IgD-negative memory B cell (primary cell): ENCODE data around the gene GSG1L. TPM values are rescaled to one million over a fixed set of nuclear protein-coding genes. Genes with fewer than 3 reads are reported as not detected.

Source experiments
- H3K27ac Mint-ChIP-seq, 3 donors: one replicate each; pipeline ENCODE4 v1.8.0; 2020 to 2022; ENCODE audit warnings: mild to moderate bottlenecking in 3 of 3, mixed read lengths in 3 of 3, moderate library complexity in 1 of 3
- H3K27me3 Mint-ChIP-seq: one replicate; pipeline ENCODE4 v1.8.0; 2021; ENCODE audit warnings: mixed read lengths
- H3K36me3 Mint-ChIP-seq: one replicate; pipeline ENCODE4 v1.8.0; 2020; ENCODE audit warnings: mild to moderate bottlenecking, mixed read lengths
- H3K4me1 Mint-ChIP-seq, 3 donors: one replicate each; pipeline ENCODE4 v1.8.0; 2020 to 2022; ENCODE audit warnings: mixed read lengths in 3 of 3, mild to moderate bottlenecking in 1 of 3
- H3K4me3 Mint-ChIP-seq, 4 donors: one replicate each; pipeline ENCODE4 v1.8.0; 2020 to 2022; ENCODE audit warnings: mild to moderate bottlenecking in 4 of 4, mixed read lengths in 4 of 4, moderate library complexity in 3 of 4
- H3K9me3 Mint-ChIP-seq, 3 donors: one replicate each; pipeline ENCODE4 v1.8.0; 2020 to 2021; ENCODE audit warnings: mixed read lengths in 3 of 3, mild to moderate bottlenecking in 1 of 3
- polyA plus RNA-seq: library from polyadenylated mRNA; unstranded; fragments of 300-500 nt; fragmentation: Illumina TruSeq; gene quantifications from one replicate; pipeline ENCODE4 v1.2.3, GENCODE V29; 2021

The GSG1L gene
- polyA plus RNA-seq, 1 donor from 2014 or later: not detected

DNA sequence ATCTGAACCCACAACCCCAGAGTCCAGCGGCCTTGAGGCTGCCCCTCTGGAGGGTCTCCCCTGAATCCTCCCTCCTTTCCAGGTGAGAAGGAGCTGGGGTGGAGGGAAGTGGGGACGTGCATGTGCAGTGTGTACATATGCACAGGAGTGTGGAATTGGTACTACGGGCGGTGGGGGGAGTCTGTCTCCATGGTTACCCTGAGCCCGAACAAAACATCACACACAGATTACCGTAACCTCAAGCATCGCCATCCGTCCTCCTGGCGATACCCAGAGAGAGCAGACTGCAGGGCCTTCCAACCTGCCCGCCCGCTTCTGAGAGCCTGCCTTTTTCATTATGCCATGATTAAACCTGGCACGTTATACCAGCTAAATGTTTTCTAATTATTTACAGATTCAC lies 25.1 kb downstream of the GSG1L start:
- Mint-ChIP-seq H3K27ac (no peak overlapping the region), H3K27me3 (peaks cover 4% of the 10 kb centered on the region), H3K36me3 (no peaks in the 10 kb centered on the region), H3K9me3 (peaks cover 0 to 2% (median 0%) of the 10 kb centered on the region in 3 donors), H3K4me1 (no peaks in the 10 kb centered on the region), H3K4me3 (no peak overlapping the region)

DNA sequence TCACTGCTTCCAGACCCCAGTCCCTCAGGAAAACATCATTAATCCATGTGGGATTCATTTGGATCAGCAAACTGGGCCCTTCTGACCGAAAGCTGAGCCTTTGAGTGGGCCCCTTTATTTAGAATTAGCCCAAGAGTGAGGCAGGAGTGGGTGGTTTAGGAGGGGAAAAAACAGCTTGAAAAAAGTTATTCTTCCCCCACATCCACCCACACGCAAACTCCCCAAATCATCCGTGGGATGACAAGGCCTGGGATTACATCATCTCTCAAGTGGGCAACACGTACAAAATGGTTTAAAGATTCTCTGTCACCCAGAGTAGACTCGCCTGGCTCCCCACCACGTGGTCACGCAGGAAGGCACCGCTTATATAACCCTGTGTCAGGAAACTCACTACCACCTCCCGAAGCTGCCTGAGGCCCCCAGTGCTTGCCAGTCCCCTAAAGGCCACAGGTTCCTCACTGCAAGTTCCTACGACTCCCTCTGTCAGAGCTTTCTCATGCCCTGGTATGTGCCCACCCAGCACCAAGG lies 27.6 kb downstream of the GSG1L start:
- Mint-ChIP-seq H3K9me3 (no peaks in the 10 kb centered on the region), H3K27ac (no peak overlapping the region), H3K4me1 (no peaks in the 10 kb centered on the region), H3K27me3 (peaks cover 1% of the 10 kb centered on the region), H3K36me3 (no peaks in the 10 kb centered on the region), H3K4me3 (no peak overlapping the region)

DNA sequence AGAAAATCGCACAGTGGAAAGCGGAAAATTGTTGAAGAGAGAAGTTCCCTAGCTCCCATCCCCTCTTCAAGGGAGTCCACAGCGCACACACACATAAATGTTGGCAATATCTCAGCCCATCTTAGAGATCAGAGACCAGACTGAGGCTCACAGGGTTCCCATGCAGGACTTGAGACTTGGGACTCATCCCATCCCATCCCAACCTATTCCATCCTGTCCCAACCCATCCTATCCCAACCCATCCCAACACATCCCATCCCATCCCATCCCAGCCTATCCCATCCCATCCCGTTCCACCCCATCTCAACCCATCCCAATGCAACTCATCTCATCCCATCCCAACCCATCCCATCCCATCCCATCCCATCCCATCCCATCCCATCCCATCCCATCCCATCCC lies 29.6 kb downstream of the GSG1L start:
- no peaks in the 10 kb centered on the region for H3K4me1 Mint-ChIP-seq
- no peaks in the 10 kb centered on the region for H3K9me3 Mint-ChIP-seq
- no peak overlapping the region for H3K4me3 Mint-ChIP-seq
- peaks cover 1% of the 10 kb centered on the region for H3K27me3 Mint-ChIP-seq
- no peaks in the 10 kb centered on the region for H3K36me3 Mint-ChIP-seq
- no peak overlapping the region for H3K27ac Mint-ChIP-seq

DNA sequence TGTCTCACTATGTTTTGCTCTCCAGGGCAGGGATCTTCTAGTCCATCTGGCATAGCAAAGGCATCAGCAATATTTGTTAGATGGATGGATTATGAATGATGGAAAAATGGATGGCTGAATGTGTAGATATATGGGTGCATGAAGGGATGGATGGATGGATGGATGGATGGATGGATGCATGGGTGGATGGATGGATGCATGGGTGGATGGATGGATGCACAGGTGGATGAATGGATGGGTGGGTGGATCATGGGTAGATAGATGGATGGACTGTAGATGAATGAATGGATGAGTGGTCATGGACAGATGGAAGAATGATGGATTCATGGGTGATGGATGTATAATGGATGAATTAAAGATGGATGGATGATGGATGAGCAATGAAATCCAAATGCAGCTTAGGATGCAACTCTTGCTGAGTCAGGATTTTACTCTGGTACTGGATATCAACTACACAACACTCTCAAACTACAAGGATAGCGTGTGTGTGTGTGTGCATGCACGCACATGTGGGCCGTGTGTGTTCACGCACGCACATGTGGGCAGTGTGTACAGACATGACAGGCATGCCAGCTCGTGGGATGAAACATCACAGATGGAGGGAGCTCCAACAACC lies 34.0 kb downstream of the GSG1L start:
- Mint-ChIP-seq H3K9me3 (peaks cover 0 to 6% (median 3%) of the 10 kb centered on the region in 3 donors), H3K36me3 (no peaks in the 10 kb centered on the region), H3K4me3 (no peak overlapping the region), H3K27ac (no peak overlapping the region), H3K4me1 (no peaks in the 10 kb centered on the region), H3K27me3 (no peaks in the 10 kb centered on the region)

DNA sequence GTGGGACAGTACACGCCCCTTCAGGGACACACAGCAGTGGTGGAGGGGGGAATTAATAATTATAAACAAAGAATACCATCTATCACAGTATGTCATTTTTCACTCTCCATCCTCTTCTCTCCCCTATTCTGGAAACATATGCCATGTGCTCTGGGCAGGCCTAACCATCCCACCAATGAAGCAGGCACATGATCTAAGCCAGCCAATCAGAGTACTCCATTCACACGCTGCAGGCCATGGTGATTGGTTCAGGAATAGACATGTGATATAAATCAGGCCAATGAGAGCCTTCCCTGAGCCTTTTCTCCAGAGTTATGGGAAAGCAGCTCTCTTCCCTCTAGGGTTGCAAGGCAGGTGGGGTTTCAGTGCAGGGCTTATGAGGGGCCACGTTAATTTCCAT lies 36.5 kb downstream of the GSG1L start:
- Mint-ChIP-seq H3K27ac (no peak overlapping the region), H3K36me3 (no peaks in the 10 kb centered on the region), H3K4me1 (no peaks in the 10 kb centered on the region), H3K27me3 (no peaks in the 10 kb centered on the region), H3K4me3 (no peak overlapping the region), H3K9me3 (peaks cover 0 to 6% (median 3%) of the 10 kb centered on the region in 3 donors)

DNA sequence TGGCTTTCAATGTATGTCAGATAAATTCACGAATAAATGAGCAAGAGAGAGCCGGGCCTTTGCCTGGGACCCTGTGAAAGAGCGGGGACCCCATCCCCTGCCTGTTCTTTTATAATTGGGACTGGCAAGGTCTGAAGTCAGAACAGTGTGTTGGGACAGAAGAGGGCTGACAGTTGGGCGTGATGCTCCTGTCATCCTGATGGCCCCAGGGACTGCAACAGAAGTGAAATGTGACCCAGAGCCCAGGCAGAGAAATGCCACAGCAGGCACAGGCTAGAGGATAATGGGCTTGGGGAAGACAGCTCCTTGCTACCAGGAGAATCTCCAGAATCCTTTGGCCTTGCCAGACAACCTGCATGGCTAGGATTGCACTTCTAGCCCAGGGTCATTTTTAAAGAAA lies 37.9 kb downstream of the GSG1L start:
- H3K9me3 Mint-ChIP-seq: peaks cover 0 to 14% (median 8%) of the 10 kb centered on the region in 3 donors
- no peak overlapping the region for H3K4me3 Mint-ChIP-seq
- H3K36me3 Mint-ChIP-seq: no peaks in the 10 kb centered on the region
- no peaks in the 10 kb centered on the region for H3K27me3 Mint-ChIP-seq
- H3K27ac Mint-ChIP-seq: no peak overlapping the region
- H3K4me1 Mint-ChIP-seq: no peaks in the 10 kb centered on the region

DNA sequence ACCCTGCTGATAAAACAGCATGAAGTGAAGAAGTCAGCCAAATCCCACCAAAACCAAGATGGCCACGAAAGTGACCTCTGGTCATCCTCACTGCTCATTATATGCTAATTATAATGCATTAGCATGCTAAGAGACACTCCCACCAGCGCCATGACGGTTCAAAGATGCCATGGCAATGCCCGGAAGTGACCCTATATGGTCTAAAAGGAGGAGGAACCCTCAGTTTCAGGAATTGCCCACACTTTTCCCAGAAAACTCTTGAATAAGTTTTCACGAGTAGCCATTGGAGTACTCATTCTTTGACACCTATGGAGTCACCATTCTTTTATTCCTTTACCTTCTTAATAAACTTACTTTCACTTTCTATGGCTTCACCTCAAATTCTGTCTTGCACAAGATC lies 44.3 kb downstream of the GSG1L start:
- H3K27ac Mint-ChIP-seq: no peak overlapping the region
- H3K27me3 Mint-ChIP-seq: peaks cover 11% of the 10 kb centered on the region
- no peaks in the 10 kb centered on the region for H3K4me1 Mint-ChIP-seq
- peaks cover 2% of the 10 kb centered on the region for H3K36me3 Mint-ChIP-seq
- H3K9me3 Mint-ChIP-seq: peaks cover 0 to 20% (median 9%) of the 10 kb centered on the region in 3 donors
- H3K4me3 Mint-ChIP-seq: peak overlapping the region in 1 of 4 donors; percentile 45

DNA sequence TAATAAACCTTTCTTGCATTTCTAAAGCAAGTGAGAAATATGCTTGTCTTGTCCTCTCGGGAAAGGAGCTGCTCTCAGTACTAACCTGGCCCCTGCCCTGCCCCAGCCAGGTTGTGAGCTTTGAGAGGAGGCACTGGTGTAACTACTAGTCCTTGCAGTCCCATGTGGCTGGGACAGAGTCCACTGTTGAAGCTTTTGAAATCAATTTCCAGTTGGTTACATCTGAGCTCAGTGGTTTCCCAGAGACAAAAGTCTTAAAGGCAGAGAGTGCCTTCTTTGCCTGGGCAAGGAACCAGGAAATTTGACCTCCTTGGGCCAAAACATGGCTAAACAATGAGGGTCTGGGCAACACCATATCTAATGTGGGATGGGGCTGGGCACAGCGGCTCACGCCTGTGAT lies 48.7 kb downstream of the GSG1L start:
- no peak overlapping the region for H3K27ac Mint-ChIP-seq
- H3K4me3 Mint-ChIP-seq: no peak overlapping the region
- peaks cover 0 to 5% (median under 1%) of the 10 kb centered on the region in 3 donors for H3K9me3 Mint-ChIP-seq
- peaks cover 16% of the 10 kb centered on the region for H3K27me3 Mint-ChIP-seq
- no peaks in the 10 kb centered on the region for H3K4me1 Mint-ChIP-seq
- peaks cover 2% of the 10 kb centered on the region for H3K36me3 Mint-ChIP-seq

DNA sequence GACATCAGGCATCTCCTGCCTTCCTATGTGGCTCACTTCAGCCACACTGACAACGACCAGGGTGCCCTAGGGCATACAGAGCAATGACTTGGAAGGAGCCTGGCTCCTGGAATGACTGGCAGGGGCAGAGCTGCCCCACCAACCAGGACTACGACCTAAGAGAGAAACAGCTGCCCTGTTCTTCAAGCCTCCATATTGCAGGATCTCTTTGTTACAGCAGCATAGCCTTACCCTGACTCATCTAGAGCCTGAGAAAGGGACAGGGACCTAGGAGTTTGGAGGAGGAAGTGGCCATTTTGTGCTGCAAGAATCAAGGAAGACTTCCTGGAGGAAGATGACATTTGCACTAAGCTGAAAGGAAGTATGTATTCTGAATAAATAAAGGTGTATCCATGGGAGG lies 49.6 kb downstream of the GSG1L start:
- Mint-ChIP-seq H3K9me3 (peaks cover 0 to 2% (median 2%) of the 10 kb centered on the region in 3 donors), H3K4me1 (no peaks in the 10 kb centered on the region), H3K27ac (no peak overlapping the region), H3K27me3 (peaks cover 19% of the 10 kb centered on the region), H3K4me3 (no peak overlapping the region), H3K36me3 (no peaks in the 10 kb centered on the region)

DNA sequence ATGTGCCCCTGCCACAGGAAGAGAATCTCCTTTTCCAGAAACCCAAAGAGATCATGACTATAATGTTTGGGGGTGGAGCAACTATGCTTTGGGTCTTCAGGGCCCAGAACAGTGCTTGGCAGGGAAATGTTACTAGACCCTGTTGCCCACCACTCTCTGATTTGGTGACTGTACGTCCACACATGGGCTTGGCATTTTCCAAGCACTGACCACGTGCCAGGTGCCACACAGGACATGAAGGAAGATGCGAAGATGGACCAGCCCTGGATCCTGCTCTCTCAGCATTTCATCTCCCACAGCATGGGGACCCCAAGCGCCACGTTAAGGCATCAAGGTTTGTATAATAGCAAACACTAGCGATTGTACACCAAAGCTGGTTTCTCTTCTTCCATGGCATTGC lies 50.1 kb downstream of the GSG1L start:
- Mint-ChIP-seq H3K9me3 (peaks cover 0 to 2% (median 0%) of the 10 kb centered on the region in 3 donors), H3K36me3 (no peaks in the 10 kb centered on the region), H3K4me1 (no peaks in the 10 kb centered on the region), H3K27ac (no peak overlapping the region), H3K27me3 (peaks cover 20% of the 10 kb centered on the region), H3K4me3 (no peak overlapping the region)

DNA sequence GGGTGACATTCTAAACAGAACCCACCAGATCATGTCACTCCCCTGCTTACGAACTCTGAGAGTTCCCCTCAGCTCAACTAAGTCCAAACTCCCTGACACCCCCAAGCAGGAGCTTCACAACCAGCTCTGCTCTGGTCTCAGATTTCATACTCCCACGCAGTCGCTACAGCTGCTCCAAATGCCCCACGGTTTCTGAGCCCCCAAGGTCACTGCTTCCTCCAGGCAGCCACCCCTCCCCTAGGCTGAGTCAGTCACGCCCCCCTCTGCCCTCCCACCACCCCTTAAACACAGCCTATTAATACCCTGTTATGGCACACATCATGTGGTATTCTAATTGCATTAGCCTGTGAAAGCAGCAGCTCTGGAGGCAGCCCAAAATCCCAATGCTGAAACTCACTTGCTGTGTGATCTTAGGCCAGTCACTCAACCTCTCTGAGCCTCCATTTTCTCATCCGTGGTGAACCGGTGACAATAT lies 51.5 kb downstream of the GSG1L start:
- peaks cover 17% of the 10 kb centered on the region for H3K27me3 Mint-ChIP-seq
- no peaks in the 10 kb centered on the region for H3K36me3 Mint-ChIP-seq

DNA sequence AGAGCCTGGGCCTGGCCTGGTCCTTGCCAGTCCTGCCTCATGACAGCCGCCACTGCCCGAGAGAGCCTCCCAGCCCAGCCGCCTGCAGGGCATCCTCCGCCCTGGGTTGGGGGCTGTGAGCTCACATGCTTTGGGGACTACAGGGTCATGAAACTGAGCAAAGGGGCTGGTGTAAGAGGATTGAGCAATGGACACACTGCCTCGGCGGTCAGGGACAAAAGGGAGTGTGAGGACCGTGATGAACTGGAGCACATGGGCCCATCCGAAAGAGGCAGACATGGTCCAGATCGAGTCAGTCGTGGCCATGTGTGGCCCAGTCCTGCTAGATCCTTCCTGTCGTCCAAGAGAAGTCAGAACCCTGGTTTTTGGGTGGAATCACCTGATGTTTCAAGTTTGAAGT lies 52.3 kb downstream of the GSG1L start:
- Mint-ChIP-seq H3K9me3 (peaks cover 0 to 2% (median 0%) of the 10 kb centered on the region in 3 donors), H3K4me3 (no peak overlapping the region), H3K27me3 (peaks cover 17% of the 10 kb centered on the region), H3K4me1 (no peaks in the 10 kb centered on the region), H3K27ac (no peak overlapping the region), H3K36me3 (no peaks in the 10 kb centered on the region)

More for the DNA sequence above, 51.5 kb downstream of the GSG1L start:
- H3K9me3 Mint-ChIP-seq: peaks cover 0 to 2% (median 0%) of the 10 kb centered on the region in 3 donors
- no peak overlapping the region for H3K4me3 Mint-ChIP-seq
- H3K4me1 Mint-ChIP-seq: no peaks in the 10 kb centered on the region
- H3K27ac Mint-ChIP-seq: no peak overlapping the region

DNA sequence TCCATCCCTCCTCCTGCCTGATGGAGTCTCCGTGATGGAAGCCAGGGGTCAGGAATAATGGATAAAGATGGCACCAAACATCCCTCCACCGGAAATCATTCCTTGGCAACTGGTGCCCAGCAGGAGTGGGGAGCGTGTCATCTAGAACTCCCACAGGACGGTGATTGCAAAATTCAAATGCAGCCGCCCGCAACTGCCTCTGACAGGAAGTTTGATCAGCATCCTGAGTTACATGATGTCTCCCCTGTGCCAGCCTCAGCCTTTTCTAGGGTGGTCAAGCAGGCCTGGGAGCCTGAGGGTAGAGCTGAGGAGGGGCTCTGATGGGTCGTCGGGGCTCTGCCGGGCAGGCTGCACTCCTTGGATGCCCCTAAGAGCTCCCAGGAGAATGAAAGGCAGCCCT lies 52.8 kb downstream of the GSG1L start:
- no peak overlapping the region for H3K27ac Mint-ChIP-seq
- peaks cover 15% of the 10 kb centered on the region for H3K27me3 Mint-ChIP-seq
- no peak overlapping the region for H3K4me3 Mint-ChIP-seq
- no peaks in the 10 kb centered on the region for H3K36me3 Mint-ChIP-seq
- H3K4me1 Mint-ChIP-seq: no peaks in the 10 kb centered on the region
- H3K9me3 Mint-ChIP-seq: peaks cover 0 to 2% (median 0%) of the 10 kb centered on the region in 3 donors

DNA sequence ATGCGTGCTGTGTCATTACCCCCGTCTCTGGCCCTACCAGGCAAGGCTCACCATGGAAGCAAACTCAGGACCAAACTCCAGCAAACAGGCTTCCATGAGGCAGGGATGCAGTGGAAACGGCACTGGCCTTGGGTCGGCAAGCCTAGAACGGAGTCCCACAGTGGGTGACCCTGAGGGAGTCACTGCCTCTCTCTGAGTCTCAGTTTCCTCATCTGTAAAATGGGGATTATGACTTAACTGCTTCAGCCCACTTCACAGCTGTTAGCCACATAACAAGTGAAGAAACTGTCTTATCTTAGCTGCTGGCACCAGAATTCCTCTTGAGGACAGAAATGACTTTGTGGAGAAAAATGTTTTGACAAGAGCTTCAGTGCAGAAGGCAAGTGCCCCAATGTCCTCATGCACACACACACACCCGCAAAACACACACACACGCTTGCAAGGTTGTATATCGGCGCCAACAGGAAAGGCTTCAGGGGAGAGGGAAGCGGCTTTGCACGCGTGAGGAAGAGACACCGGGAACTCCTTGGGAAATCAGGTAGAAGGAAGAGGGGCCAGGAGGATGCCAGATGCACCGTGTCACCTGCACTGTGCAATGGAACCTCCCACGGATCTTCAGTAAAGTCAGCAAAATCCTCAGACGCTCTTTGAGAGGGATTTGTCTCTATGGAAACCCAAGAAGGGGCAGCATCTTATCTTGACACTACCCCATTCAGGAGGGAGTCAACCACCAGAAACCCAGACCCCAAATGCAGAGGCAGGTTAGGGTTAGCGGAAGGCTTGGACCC lies 53.7 kb downstream of the GSG1L start:
- Mint-ChIP-seq H3K36me3 (no peaks in the 10 kb centered on the region), H3K27me3 (peaks cover 15% of the 10 kb centered on the region), H3K9me3 (peaks cover 0 to 3% (median 0%) of the 10 kb centered on the region in 3 donors), H3K27ac (no peak overlapping the region), H3K4me1 (no peaks in the 10 kb centered on the region), H3K4me3 (no peak overlapping the region)

DNA sequence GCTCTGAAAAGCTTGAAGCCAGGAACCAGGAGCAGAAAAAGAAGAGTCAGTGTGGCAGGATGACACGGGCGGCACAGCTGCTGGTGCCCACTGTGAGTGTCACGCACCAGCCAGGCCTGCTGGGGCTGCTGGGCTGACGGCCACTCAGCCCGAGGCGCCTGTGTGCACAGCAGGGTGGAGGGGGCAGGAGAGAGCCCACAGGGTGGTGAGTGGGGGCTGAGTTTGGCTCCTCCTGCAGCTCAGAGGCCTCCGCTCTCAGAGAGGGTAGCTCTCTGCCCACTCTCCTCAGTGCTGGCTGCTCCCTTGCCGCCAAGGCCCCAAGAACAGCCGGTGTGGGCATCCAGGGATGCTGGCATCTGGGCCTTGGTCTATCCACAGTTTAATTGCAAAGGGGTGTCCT lies 59.6 kb downstream of the GSG1L start:
- Mint-ChIP-seq H3K9me3 (peaks cover 0 to 1% (median 0%) of the 10 kb centered on the region in 3 donors), H3K4me1 (no peaks in the 10 kb centered on the region), H3K27ac (peak overlapping the region in 1 of 3 donors; percentile 31), H3K27me3 (peaks cover 6% of the 10 kb centered on the region), H3K4me3 (peak overlapping the region in 1 of 4 donors; percentile 37), H3K36me3 (no peaks in the 10 kb centered on the region)
